Sigmoid colon (tissue), 4 donors: ENCODE data around the gene COL4A2.

Source experiments
- CTCF ChIP-seq, 4 experiments: fragments of 450-650 bp in 3 of 4; fragments of 200-600 bp in 1 of 4; IDR thresholded peaks; one replicate each; pipeline ENCODE4 v1.5.1; 2016 to 2019; ENCODE audit warnings: antibody characterized with exemption in 4 of 4, mild to moderate bottlenecking in 3 of 4, moderate library complexity in 2 of 4
- EP300 ChIP-seq, 4 donors: sonication (generic); formaldehyde crosslinking; IDR thresholded peaks; one replicate each; pipeline ENCODE4 v1.6.1; 2017; ENCODE audit warnings: antibody characterized with exemption in 4 of 4
- POLR2A ChIP-seq, 2 donors: fragments of 450-650 bp; IDR thresholded peaks; one replicate each; pipeline ENCODE4 v1.6.1; 2016; ENCODE audit warnings: antibody characterized with exemption in 2 of 2, mild to moderate bottlenecking in 2 of 2, moderate library complexity in 2 of 2
- POLR2AphosphoS5 ChIP-seq, 4 donors: sonication (generic); formaldehyde crosslinking; IDR thresholded peaks; one replicate each; pipeline ENCODE4 v1.6.1; 2017; ENCODE audit warnings: antibody characterized with exemption in 4 of 4

DNA sequence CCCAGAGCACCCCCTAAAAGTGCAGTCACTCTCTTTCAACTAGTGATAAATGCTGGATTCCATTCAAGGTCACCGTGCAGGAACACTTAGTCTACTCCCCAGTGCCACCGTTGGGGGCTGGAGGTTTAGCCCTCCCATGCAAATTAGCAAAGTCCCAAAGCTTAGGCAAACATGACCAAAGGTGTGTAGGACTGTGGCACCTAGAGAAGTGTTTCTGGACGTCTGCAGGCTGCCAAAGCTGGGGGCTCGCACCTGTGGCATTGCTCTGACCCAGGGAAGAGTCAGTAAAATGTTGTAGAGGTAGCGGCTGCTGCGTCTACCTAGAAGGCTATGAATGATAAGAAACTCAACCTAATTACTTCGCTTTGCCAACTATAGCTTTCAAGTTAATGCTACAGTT lies 14.0 kb upstream of the COL4A2 start:
- TF ChIP-seq CTCF (IDR thresholded peaks at IDR 0.05), result no peak
- TF ChIP-seq EP300 (IDR thresholded peaks at IDR 0.05), result no peak
- no peak for TF ChIP-seq POLR2A (IDR thresholded peaks at IDR 0.05)
- no peak for TF ChIP-seq POLR2AphosphoS5 (IDR thresholded peaks at IDR 0.05)
